ENCODE results near the gene TSSK3.

The TSSK3 gene

DNA sequence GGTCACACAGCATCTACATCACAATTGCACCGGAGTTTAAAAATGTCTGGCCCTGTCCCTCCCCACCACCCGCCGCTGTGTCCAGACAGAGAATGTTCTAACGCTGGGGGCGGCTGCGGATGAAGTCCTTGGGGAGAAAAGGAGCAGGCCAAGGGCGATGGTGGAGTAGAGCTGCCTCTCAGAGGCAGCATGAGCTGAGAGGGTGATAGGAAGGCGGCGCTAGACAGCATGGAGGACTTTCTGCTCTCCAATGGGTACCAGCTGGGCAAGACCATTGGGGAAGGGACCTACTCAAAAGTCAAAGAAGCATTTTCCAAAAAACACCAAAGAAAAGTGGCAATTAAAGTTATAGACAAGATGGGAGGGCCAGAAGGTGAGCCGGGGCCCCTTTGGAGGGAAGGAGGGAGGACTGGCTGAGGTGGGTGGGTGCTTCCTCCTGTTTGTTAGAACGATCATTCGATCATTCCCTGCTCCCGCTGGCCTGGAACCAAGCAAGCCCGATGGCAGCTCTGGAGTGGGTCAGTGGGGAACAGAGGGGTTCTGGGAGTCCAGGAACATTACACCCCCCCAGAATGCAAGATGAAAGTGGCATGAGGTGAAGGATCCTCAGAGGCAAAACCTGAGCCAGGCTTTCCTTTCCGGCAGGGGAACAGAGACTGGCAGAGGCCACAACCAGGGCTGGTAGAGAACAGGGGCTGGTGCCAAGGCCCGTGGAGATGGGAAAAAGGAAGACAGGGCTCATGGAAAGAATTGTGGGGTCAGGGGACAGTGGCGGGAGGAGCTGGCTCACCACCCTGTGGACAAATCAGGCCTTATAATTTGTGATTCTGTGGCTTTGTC is at the start of gene TSSK3, which contains the start of gene FAM229A:
Gene TSSK3 (plus strand): TSS at position 66 of the 840 bp plus-strand sequence. CDS start 163 bp downstream, at position 229.
Gene FAM229A (minus strand): TSS at position 12 of the 840 bp plus-strand sequence. CDS start 394 bp downstream, outside the sequence.
- peak within 1 kb of the TSS; percentile 68 for H3K4me3 ChIP-seq (ENCODE audit: low read depth, low read length)
- H3K79me2 ChIP-seq (ENCODE audit: control insufficient read depth, insufficient read depth, low read length, unreplicated experiment): no peaks in the 10 kb centered on the region
- H2AFZ ChIP-seq (ENCODE audit: low read length, unreplicated experiment): no peak within 1 kb of the TSS
- no peak within 1 kb of the TSS for H3K27ac ChIP-seq (ENCODE audit: low read depth, low read length)
- H3K27me3 ChIP-seq (ENCODE audit: insufficient read depth, low read length): no peaks in the 10 kb centered on the region
- H3K36me3 ChIP-seq (ENCODE audit: insufficient read depth, low read length): peaks cover 12% of the 10 kb centered on the region; the same call in 1 of the 2 replicates
- no peaks in the 10 kb centered on the region for H3K4me1 ChIP-seq (ENCODE audit: control insufficient read depth, insufficient read depth, low read length, unreplicated experiment)

GRCh38 chr1:32316903-32317277 is 45.4 kb upstream of the TSSK3 start:
- H3K27ac ChIP-seq (ENCODE audit: low read depth, low read length): no peak overlapping the region

DNA sequence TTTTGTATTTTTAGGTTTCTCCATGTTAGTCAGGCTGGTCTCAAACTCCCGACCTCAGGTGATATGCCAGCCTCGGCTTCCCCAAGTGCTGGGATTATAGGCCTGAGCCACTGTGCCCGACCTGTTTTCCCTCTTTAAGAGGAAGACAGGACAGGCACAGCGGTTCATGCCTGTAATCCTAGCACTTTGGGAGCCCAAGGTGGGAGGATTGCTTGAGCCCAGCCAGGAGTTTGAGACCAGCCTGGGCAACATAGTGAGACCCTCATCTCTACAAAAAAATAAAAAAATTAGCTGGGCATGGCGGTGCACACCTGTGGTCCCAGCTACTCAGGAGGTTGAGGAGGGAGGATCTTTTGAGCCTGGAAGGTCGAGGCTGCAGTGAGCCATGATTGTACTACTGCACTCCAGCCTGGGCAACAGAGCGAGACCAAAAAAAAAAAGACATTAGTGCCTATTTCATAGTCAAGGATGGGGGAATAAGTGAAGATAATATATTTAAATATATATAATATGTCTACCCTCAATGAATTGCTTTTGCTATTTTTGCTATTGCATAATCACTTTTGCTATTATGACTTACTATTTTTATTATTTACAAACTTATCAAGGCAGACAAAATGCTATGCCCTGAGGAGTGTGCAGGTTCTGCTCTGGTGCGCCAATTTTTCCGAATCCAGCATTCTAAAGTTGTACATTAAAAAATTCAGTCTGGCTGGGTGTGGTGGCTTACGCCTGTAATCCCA is 44.0 kb upstream of the TSSK3 start:
- peaks cover 6% of the 10 kb centered on the region for H3K79me2 ChIP-seq (ENCODE audit: control insufficient read depth, insufficient read depth, low read length, unreplicated experiment)
- H2AFZ ChIP-seq (ENCODE audit: low read length, unreplicated experiment): no peak overlapping the region
- no peaks in the 10 kb centered on the region for H3K27me3 ChIP-seq (ENCODE audit: insufficient read depth, low read length)

More at GRCh38 chr1:32316903-32317277, 45.4 kb upstream of the TSSK3 start:
- Histone ChIP-seq H3K4me3 (ENCODE audit: low read depth, low read length) (no peak overlapping the region), H3K27me3 (ENCODE audit: insufficient read depth, low read length) (no peaks in the 10 kb centered on the region), H3K4me1 (ENCODE audit: control insufficient read depth, insufficient read depth, low read length, unreplicated experiment) (peaks cover 8% of the 10 kb centered on the region), H3K79me2 (ENCODE audit: control insufficient read depth, insufficient read depth, low read length, unreplicated experiment) (peaks cover 9% of the 10 kb centered on the region), H3K36me3 (ENCODE audit: insufficient read depth, low read length) (peaks cover 3% of the 10 kb centered on the region; the same call in 1 of the 2 replicates), H2AFZ (ENCODE audit: low read length, unreplicated experiment) (no peak overlapping the region)

GRCh38 chr1:32321712-32322291 is 40.5 kb upstream of the TSSK3 start:
- no peaks in the 10 kb centered on the region for H3K79me2 ChIP-seq (ENCODE audit: control insufficient read depth, insufficient read depth, low read length, unreplicated experiment)
- no peak overlapping the region for H3K27ac ChIP-seq (ENCODE audit: low read depth, low read length)
- H3K4me1 ChIP-seq (ENCODE audit: control insufficient read depth, insufficient read depth, low read length, unreplicated experiment): peaks cover 9% of the 10 kb centered on the region
- no peak overlapping the region for H2AFZ ChIP-seq (ENCODE audit: low read length, unreplicated experiment)
- no peak overlapping the region for H3K4me3 ChIP-seq (ENCODE audit: low read depth, low read length)
- no peaks in the 10 kb centered on the region for H3K27me3 ChIP-seq (ENCODE audit: insufficient read depth, low read length)
- peaks cover 6% of the 10 kb centered on the region; the same call in 1 of the 2 replicates for H3K36me3 ChIP-seq (ENCODE audit: insufficient read depth, low read length)

More for the DNA sequence above, 44.0 kb upstream of the TSSK3 start:
- Histone ChIP-seq H3K4me3 (ENCODE audit: low read depth, low read length) (no peak overlapping the region), H3K27ac (ENCODE audit: low read depth, low read length) (no peak overlapping the region), H3K4me1 (ENCODE audit: control insufficient read depth, insufficient read depth, low read length, unreplicated experiment) (peaks cover 9% of the 10 kb centered on the region), H3K36me3 (ENCODE audit: insufficient read depth, low read length) (peaks cover 3% of the 10 kb centered on the region; the same call in 1 of the 2 replicates)

- Histone ChIP-seq H3K79me2 (ENCODE audit: control insufficient read depth, insufficient read depth, low read length, unreplicated experiment) (no peaks in the 10 kb centered on the region), H3K36me3 (ENCODE audit: insufficient read depth, low read length) (peaks cover 11% of the 10 kb centered on the region; the same call in 1 of the 2 replicates), H3K4me1 (ENCODE audit: control insufficient read depth, insufficient read depth, low read length, unreplicated experiment) (no peaks in the 10 kb centered on the region), H3K4me3 (ENCODE audit: low read depth, low read length) (no peak overlapping the region), H2AFZ (ENCODE audit: low read length, unreplicated experiment) (no peak overlapping the region), H3K27ac (ENCODE audit: low read depth, low read length) (no peak overlapping the region), H3K27me3 (ENCODE audit: insufficient read depth, low read length) (no peaks in the 10 kb centered on the region)
These were observed 35.1 kb upstream of the TSSK3 start for GRCh38 chr1:32327204-32327603.

- Histone ChIP-seq H3K4me1 (ENCODE audit: control insufficient read depth, insufficient read depth, low read length, unreplicated experiment) (peaks cover 5% of the 10 kb centered on the region), H3K27me3 (ENCODE audit: insufficient read depth, low read length) (no peaks in the 10 kb centered on the region), H3K4me3 (ENCODE audit: low read depth, low read length) (no peak overlapping the region), H3K36me3 (ENCODE audit: insufficient read depth, low read length) (peaks cover 20% of the 10 kb centered on the region; the same call in 1 of the 2 replicates), H3K79me2 (ENCODE audit: control insufficient read depth, insufficient read depth, low read length, unreplicated experiment) (peaks cover 2% of the 10 kb centered on the region), H2AFZ (ENCODE audit: low read length, unreplicated experiment) (no peak overlapping the region), H3K27ac (ENCODE audit: low read depth, low read length) (no peak overlapping the region)
These were observed 32.3 kb upstream of the TSSK3 start for GRCh38 chr1:32329931-32330466.

DNA sequence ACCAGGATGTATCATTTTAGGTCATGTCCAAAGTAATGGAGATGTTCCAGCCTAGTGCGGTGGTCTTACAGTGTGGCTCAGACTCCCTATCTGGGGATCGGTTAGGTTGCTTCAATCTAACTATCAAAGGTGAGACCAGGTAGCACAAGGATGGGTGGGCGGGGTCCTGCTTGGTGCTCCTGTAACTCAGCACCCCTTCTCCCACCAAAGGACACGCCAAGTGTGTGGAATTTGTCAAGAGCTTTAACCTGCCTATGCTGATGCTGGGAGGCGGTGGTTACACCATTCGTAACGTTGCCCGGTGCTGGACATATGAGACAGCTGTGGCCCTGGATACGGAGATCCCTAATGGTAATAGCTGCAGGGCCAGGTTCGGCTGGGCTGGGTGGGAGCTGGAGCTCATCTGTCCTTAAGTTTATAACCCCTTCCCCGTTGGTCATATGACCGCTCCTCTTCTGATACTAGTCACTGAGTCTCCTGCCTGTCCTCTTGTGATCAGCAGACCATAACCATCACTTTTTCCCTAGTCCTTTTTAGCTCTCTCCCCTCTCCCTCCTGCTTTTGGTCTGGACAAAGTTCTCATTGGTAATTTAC is 31.7 kb upstream of the TSSK3 start:
- Histone ChIP-seq H2AFZ (ENCODE audit: low read length, unreplicated experiment) (no peak overlapping the region), H3K36me3 (ENCODE audit: insufficient read depth, low read length) (peaks cover 17% of the 10 kb centered on the region; the same call in 1 of the 2 replicates), H3K4me1 (ENCODE audit: control insufficient read depth, insufficient read depth, low read length, unreplicated experiment) (peaks cover 5% of the 10 kb centered on the region)

GRCh38 chr1:32331549-32331948 is 30.8 kb upstream of the TSSK3 start:
- Histone ChIP-seq H3K4me3 (ENCODE audit: low read depth, low read length) (no peak overlapping the region), H2AFZ (ENCODE audit: low read length, unreplicated experiment) (no peak overlapping the region), H3K27me3 (ENCODE audit: insufficient read depth, low read length) (no peaks in the 10 kb centered on the region), H3K79me2 (ENCODE audit: control insufficient read depth, insufficient read depth, low read length, unreplicated experiment) (peaks cover 2% of the 10 kb centered on the region), H3K4me1 (ENCODE audit: control insufficient read depth, insufficient read depth, low read length, unreplicated experiment) (peaks cover 8% of the 10 kb centered on the region), H3K27ac (ENCODE audit: low read depth, low read length) (no peak overlapping the region), H3K36me3 (ENCODE audit: insufficient read depth, low read length) (peaks cover 17% of the 10 kb centered on the region; the same call in 1 of the 2 replicates)

More for the DNA sequence above, 31.7 kb upstream of the TSSK3 start:
- peaks cover 2% of the 10 kb centered on the region for H3K79me2 ChIP-seq (ENCODE audit: control insufficient read depth, insufficient read depth, low read length, unreplicated experiment)
- H3K27me3 ChIP-seq (ENCODE audit: insufficient read depth, low read length): no peaks in the 10 kb centered on the region
- H3K4me3 ChIP-seq (ENCODE audit: low read depth, low read length): no peak overlapping the region
- no peak overlapping the region for H3K27ac ChIP-seq (ENCODE audit: low read depth, low read length)

- Histone ChIP-seq H3K4me3 (ENCODE audit: low read depth, low read length) (no peak overlapping the region), H2AFZ (ENCODE audit: low read length, unreplicated experiment) (no peak overlapping the region), H3K36me3 (ENCODE audit: insufficient read depth, low read length) (peaks cover 17% of the 10 kb centered on the region; the same call in 1 of the 2 replicates), H3K27ac (ENCODE audit: low read depth, low read length) (no peak overlapping the region), H3K79me2 (ENCODE audit: control insufficient read depth, insufficient read depth, low read length, unreplicated experiment) (peaks cover 2% of the 10 kb centered on the region), H3K4me1 (ENCODE audit: control insufficient read depth, insufficient read depth, low read length, unreplicated experiment) (peaks cover 16% of the 10 kb centered on the region), H3K27me3 (ENCODE audit: insufficient read depth, low read length) (no peaks in the 10 kb centered on the region)
These were observed 29.9 kb upstream of the TSSK3 start for GRCh38 chr1:32332290-32333079.

All from ACC112 (cell line).